D341Med (cell line): ENCODE results near the gene CRIP3.
"Not testable (repeated sequence)": the region's sequence is repeated elsewhere in the genome, so short reads cannot be mapped to it uniquely, and the experiment has no call there.

Experiments
- DNase-seq: peaks from one replicate; pipeline ENCODE4 v3.0.0; 2012; ENCODE audit warnings: low spot score

Gene CRIP3

GRCh38 chr6:43306086-43306485 lies 2.5 kb downstream of the CRIP3 start:
- no peak for DNase-seq

DNA sequence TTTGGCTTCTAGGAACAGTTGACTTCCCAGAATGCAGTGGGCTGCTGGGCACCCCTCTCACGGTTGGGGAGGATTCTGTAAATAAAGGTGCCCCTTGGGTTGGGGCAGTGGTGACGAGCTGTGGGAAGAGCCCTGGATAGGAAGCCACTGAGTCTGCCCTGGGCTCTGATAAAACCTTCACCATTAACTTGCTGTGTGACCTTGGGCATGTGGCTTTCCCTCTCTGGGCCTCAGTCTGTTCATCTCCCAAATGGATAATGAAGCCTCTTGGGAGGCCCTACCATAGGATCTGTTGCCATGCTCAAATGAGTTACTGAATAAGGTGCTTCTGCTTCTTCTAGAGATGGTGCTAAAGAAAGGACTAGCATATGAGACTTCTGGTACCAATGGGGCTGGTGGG lies 3.7 kb downstream of the CRIP3 start:
- no peak for DNase-seq

DNA sequence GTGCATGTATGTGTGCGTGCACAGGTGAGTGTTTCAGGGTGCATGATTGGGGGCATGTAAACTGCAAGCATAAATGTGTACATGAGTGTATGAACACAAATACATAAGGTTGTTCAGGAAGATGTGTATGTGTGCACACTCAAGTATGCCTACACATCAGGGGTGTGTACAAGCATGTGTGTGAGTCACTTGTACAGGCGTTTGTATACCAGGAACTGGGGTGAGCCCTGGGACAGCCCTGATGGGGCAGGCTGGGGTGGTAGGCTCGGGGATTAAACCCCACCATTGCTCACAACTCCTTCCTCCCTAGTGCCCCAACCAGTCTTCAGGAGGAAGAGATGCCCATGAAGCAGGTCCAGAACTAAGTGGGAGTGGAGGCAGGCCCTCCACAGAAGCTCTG lies 4.3 kb downstream of the CRIP3 start:
- DNase-seq, result no peak

DNA sequence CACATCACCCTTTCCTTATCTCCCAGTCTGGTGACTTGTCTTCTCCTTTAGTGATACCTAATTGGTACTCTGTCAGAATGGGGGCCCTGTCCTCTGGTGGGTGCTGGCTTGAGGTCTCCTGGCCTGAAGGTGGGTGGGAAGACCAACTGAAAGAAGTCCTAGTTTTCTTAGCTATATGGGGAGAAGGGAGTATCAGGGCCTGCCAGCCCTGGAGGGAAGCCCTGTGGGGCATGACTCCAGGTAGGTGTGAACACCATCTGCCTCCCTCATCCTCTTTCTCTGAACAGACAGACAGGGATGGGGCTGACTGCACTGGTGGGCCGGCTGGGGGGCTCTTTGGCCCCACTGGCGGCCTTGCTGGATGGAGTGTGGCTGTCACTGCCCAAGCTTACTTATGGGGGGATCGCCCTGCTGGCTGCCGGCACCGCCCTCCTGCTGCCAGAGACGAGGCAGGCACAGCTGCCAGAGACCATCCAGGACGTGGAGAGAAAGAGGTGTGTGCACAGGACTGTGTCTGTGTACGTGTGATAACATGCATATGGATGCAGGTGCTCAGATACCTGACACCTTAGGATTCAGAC lies 4.8 kb downstream of the CRIP3 start:
- DNase-seq, result no peak

GRCh38 chr6:43303006-43303405 lies 5.6 kb downstream of the CRIP3 start:
- not testable (repeated sequence) for DNase-seq

- no peak for DNase-seq
Observed at GRCh38 chr6:43302126-43302525, 6.5 kb downstream of the CRIP3 start.

- no peak for DNase-seq
Observed at GRCh38 chr6:43301081-43301870, 7.3 kb downstream of the CRIP3 start.

DNA sequence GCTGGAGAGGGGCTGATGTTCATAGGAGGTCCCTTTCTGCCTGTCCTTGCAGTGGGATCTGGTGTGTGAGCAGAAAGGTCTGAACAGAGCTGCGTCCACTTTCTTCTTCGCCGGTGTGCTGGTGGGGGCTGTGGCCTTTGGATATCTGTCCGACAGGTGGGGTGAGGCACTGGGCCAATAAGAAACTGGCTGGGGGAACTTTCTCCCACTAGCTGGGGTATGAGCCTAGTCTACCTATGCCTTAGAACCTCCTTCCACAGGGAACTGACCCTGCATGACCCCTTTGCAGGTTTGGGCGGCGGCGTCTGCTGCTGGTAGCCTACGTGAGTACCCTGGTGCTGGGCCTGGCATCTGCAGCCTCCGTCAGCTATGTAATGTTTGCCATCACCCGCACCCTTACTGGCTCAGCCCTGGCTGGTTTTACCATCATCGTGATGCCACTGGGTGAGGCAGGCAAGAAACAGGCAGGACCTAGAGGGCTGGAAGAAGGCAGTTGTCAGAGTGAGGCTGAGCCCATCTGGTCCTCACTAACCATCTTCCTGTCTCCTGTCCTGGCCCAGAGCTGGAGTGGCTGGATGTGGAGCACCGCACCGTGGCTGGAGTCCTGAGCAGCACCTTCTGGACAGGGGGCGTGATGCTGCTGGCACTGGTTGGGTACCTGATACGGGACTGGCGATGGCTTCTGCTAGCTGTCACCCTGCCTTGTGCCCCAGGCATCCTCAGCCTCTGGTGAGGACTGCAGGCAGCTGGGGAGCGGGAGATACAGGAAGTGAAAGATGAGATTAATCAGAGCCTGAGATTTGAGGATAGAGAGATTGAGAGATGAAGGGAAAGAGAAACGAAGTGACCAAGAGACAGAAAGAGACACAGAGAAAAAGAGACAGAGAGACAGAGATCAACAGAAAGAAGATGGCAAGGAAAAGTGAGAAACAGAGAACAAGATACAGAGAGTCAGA lies 9.0 kb downstream of the CRIP3 start:
- DNase-seq, result no peak

GRCh38 chr6:43298565-43299337 lies 9.9 kb downstream of the CRIP3 start:
- DNase-seq, result no peak

- DNase-seq, result no peak
Observed at GRCh38 chr6:43297644-43298564, 10.7 kb downstream of the CRIP3 start, which contains the start of gene SLC22A7. Gene SLC22A7, plus strand, starts transcription at chr6:43298260. Its CDS starts 99 bp downstream, at chr6:43298359.

- DNase-seq, result no peak
Observed at GRCh38 chr6:43296780-43297497, 11.7 kb downstream of the CRIP3 start.

GRCh38 chr6:43295456-43295855 lies 13.2 kb downstream of the CRIP3 start:
- DNase-seq, result no peak

DNA sequence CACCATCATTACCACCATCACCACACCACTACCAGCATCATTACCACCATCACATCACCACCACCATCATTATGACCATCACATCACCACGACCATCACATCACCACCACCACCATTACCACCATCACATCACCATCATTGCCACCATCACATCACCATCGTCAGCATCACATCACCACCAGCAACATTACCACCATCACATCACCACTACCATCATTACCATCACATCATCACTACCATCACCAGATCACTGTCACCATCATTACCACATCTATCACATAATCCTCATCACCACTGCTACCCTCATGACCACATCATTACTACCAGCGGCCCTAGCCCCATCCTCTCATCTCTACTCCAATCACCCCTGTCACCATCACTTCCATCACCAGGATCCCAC lies 14.1 kb downstream of the CRIP3 start:
- no peak for DNase-seq

GRCh38 chr6:43293698-43294097 lies 14.9 kb downstream of the CRIP3 start:
- no peak for DNase-seq

DNA sequence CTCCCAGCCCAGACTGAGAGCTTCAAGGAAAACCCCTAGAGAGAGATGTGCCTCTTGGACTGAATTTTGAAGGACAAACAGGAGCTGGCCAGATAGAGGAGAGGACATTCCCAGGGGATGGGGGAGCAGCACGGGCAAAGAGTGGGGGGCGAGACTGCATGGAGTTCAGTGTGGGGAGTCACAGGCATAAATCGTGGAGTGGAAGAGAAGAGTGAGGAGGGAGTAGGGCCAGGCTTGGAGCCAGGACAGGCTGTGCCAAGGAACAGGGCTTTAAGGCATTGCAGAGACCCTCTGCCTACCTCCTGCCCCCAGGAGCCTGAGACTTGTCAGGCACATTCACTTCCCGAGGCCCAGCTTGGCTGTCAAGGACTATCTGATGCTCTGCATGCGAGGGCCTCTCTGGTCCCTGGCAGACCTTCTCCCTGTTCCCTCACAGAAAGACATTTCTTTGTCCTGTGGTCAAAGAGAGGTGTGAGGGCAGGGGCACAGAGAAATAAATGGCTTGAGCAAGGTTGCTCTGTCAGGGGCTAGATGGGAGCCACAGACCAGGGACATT lies 15.8 kb downstream of the CRIP3 start:
- no peak for DNase-seq

DNA sequence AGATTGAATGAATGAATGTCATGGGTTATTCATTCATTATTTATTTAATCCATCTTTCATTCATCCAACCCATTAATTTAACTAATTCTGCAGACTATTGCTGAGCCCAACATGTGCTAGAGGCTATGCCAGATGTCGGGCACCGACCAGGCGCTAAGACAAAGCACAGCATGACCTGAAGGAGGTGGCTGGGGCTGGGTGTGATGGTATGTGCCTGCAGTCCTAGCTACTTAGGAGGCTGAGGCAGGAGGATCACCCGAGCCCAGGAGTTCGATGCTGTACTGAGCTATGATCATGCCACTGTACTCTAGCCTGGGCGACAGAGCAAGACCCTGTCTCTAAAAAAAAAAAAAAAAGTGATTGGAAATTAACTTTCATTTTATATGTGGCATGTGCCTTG lies 16.3 kb downstream of the CRIP3 start:
- no peak for DNase-seq

DNA sequence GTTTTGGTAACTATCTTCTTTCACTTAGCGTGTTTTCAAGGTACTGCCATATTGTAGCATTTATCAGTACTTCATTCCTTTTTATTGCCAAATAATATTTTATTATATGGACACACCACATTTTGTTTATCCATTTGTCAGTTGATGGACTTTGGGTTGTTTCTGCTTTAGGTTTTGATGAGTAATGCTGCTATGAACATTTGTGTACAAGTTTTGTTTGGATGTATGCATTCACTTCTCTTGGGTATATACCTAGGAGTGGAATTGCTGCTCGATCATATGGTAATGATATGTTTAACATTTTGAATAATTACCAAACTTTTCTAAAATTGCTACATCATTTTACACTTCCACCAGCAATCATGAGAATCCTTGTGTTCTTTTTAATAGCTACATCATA lies 16.9 kb downstream of the CRIP3 start:
- no peak for DNase-seq

DNA sequence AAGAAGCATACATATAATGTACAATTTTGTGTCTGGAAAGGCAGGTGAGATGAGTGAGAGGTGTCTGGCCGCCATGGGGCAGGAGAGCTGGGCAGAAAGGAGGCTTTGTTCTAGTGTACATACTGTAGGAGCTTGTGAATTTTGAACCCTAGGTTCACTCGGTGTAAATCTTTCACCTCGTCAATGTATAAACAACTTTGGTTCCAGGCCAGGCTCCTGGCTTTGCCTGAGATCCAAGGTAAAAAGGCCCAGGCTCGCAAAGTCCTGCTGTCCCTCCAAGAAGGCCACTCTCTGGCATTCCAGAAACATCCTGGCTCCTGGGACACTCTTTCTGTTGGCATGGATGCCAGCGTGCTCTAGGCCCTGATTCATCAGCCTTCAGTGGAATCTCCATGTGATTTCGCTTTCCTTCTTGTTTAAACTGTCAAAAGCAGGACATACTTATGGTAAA lies 17.7 kb downstream of the CRIP3 start:
- DNase-seq, result no peak

- no peak for DNase-seq
Observed at GRCh38 chr6:43290339-43290904, 18.2 kb downstream of the CRIP3 start.
